GM15510 (cell line): Measurements from ENCODE around the gene XCL2.

Experiments used
- POLR2A ChIP-seq: IDR thresholded peaks from 3 replicates; pipeline ENCODE4 v1.6.1; 2011; ENCODE audit warnings: borderline replicate concordance; ENCODE audit not compliant: insufficient read length; ENCODE audit errors: extremely low read depth

The XCL2 gene

GRCh38 chr1:168565825-168566224 is 22.0 kb upstream of the XCL2 start:
- no peak for TF ChIP-seq POLR2A

GRCh38 chr1:168561989-168562388 is 18.2 kb upstream of the XCL2 start:
- TF ChIP-seq POLR2A: no peak

- no peak for TF ChIP-seq POLR2A
Observed at GRCh38 chr1:168560370-168560769, 16.6 kb upstream of the XCL2 start.

GRCh38 chr1:168556647-168557046 is 12.8 kb upstream of the XCL2 start:
- no peak for TF ChIP-seq POLR2A

- TF ChIP-seq POLR2A: no peak
Observed at GRCh38 chr1:168555508-168556046, 11.8 kb upstream of the XCL2 start.

GRCh38 chr1:168554603-168555483 is 11.0 kb upstream of the XCL2 start:
- no peak for TF ChIP-seq POLR2A

GRCh38 chr1:168553680-168554553 is 10.1 kb upstream of the XCL2 start:
- no peak for TF ChIP-seq POLR2A

- TF ChIP-seq POLR2A: no peak
Observed at GRCh38 chr1:168552961-168553360, 9.2 kb upstream of the XCL2 start.

- TF ChIP-seq POLR2A: no peak
Observed at GRCh38 chr1:168551688-168552087, 7.9 kb upstream of the XCL2 start.

- no peak for TF ChIP-seq POLR2A
Observed at GRCh38 chr1:168550971-168551370, 7.2 kb upstream of the XCL2 start.

- TF ChIP-seq POLR2A: no peak
Observed at GRCh38 chr1:168535536-168535935, 8.3 kb downstream of the XCL2 start.

- no peak for TF ChIP-seq POLR2A
Observed at GRCh38 chr1:168531615-168532345, 12.0 kb downstream of the XCL2 start.

- no peak for TF ChIP-seq POLR2A
Observed at GRCh38 chr1:168529518-168529917, 14.3 kb downstream of the XCL2 start.

GRCh38 chr1:168521401-168522000 is 22.3 kb downstream of the XCL2 start:
- no peak for TF ChIP-seq POLR2A
